H1 (cell line): Measurements from ENCODE around the gene CBLB. TPM values are rescaled to one million over a fixed set of nuclear protein-coding genes. Genes with fewer than 3 reads are reported as not detected.

Source experiments
- CTCF ChIA-PET: fragments of 300-600 bp; sonication (Branson Sonifier 250); formaldehyde crosslinking; loops from one replicate; lab custom pipeline; 2021; ENCODE audit not compliant: partially characterized antibody; lab: Charles Lee
- POLR2A ChIA-PET: fragments of 300-600 bp; sonication (Branson Sonifier 250); formaldehyde crosslinking; loops from one replicate; lab custom pipeline; 2021; ENCODE audit warnings: inconsistent platforms; ENCODE audit not compliant: partially characterized antibody; lab: Charles Lee
- DNase-seq, 2 experiments: peaks; one replicate each; pipeline versions ENCODE4 v3.0.0 to v3.0.0-alpha.2; 2010 to 2022; ENCODE audit warnings: low spot score in 2 of 2, low read depth in 1 of 2, mixed read lengths in 1 of 2
- FAIRE-seq: peaks from 2 replicates; lab custom pipeline; 2011; peaks lifted over from hg19 to GRCh38; lab: Jason Lieb, UNC
- H2AFZ ChIP-seq: 2 replicates; pipeline ENCODE4 v1.8.1; 2012; ENCODE audit warnings: low read length, inconsistent platforms
- H2AK5ac ChIP-seq: 2 replicates; pipeline ENCODE4 v1.6.1; 2013; ENCODE audit warnings: low read depth, low read length
- H2BK120ac ChIP-seq: replicated peaks from 2 replicates; pipeline ENCODE3; 2013; ENCODE audit warnings: low read depth, low read length, inconsistent platforms
- H2BK12ac ChIP-seq: 2 replicates; pipeline ENCODE4 v1.6.1; 2013; ENCODE audit warnings: low read depth, low read length
- H2BK15ac ChIP-seq: 2 replicates; pipeline ENCODE4 v1.6.1; 2013; ENCODE audit warnings: low read length
- H2BK20ac ChIP-seq: 2 replicates; pipeline ENCODE4 v1.6.1; 2013; ENCODE audit warnings: low read length
- H2BK5ac ChIP-seq: 2 replicates; pipeline ENCODE4 v1.6.1; 2013; ENCODE audit warnings: low read depth, low read length
- H3K14ac ChIP-seq: 2 replicates; pipeline ENCODE4 v1.6.1; 2013; ENCODE audit warnings: inconsistent platforms; ENCODE audit not compliant: insufficient read length
- H3K18ac ChIP-seq: 2 replicates; pipeline ENCODE4 v1.6.1; 2013; ENCODE audit warnings: low read length; ENCODE audit errors: extremely low read depth
- H3K23ac ChIP-seq: 2 replicates; pipeline ENCODE4 v1.6.1; 2013; ENCODE audit warnings: inconsistent platforms; ENCODE audit not compliant: insufficient read length
- H3K23me2 ChIP-seq: 2 replicates; pipeline ENCODE4 v1.6.1; 2013; ENCODE audit warnings: low read depth, low read length
- H3K27ac ChIP-seq: 2 replicates; pipeline ENCODE4 v1.6.1; 2011; ENCODE audit warnings: low read depth, low read length, inconsistent platforms
- H3K27me3 ChIP-seq, 4 experiments: replicated peaks in 1 of 4; 1 replicate in 1 of 4; 2 replicates in 3 of 4; pipeline versions ENCODE4 v1.6.1 to v1.8.1; 2011 to 2013; ENCODE audit warnings: low read length in 3 of 4, mild to moderate bottlenecking in 3 of 4, inconsistent platforms in 2 of 4, mixed read lengths in 2 of 4, moderate library complexity in 1 of 4; ENCODE audit not compliant: control insufficient read depth in 3 of 4, insufficient read depth in 3 of 4; ENCODE audit errors: extremely low read depth in 1 of 4
- H3K36me3 ChIP-seq, 4 experiments: 2 replicates each; pipeline versions ENCODE4 v1.6.1 to v1.8.1; 2011 to 2013; ENCODE audit warnings: mild to moderate bottlenecking in 4 of 4, low read length in 3 of 4, moderate library complexity in 2 of 4, control low read depth in 1 of 4, inconsistent platforms in 1 of 4; ENCODE audit not compliant: insufficient read depth in 4 of 4, control insufficient read depth in 2 of 4
- H3K4ac ChIP-seq: replicated peaks from 2 replicates; pipeline ENCODE3; 2013; ENCODE audit warnings: low read length, low read depth, mixed read lengths, inconsistent platforms; ENCODE audit not compliant: insufficient read length
- H3K4me1 ChIP-seq, 4 experiments: replicated peaks in 1 of 4; 1 replicate in 1 of 4; 2 replicates in 3 of 4; pipeline versions ENCODE4 v1.6.1 to v1.8.1; 2011 to 2013; ENCODE audit warnings: low read length in 3 of 4, inconsistent platforms in 2 of 4, mixed read lengths in 1 of 4; ENCODE audit not compliant: insufficient read depth in 4 of 4, control insufficient read depth in 3 of 4
- H3K4me2 ChIP-seq, 2 experiments: 2 replicates each; pipeline versions ENCODE4 v1.6.1 to v1.8.1; 2011 to 2013; ENCODE audit warnings: low read depth in 2 of 2, low read length in 2 of 2, control low read depth in 1 of 2, inconsistent platforms in 1 of 2, mild to moderate bottlenecking in 1 of 2; ENCODE audit not compliant: insufficient read depth in 1 of 2
- H3K4me3 ChIP-seq, 4 experiments: fragments of 200-600, 300-600 bp in 1 of 4; sonication (generic), shearing (Covaris generic), sonication (Bioruptor Twin) in 1 of 4; 2 replicates each; pipeline versions ENCODE4 v1.5.1 to v1.8.1; 2011 to 2016; ENCODE audit warnings: low read length in 4 of 4, low read depth in 3 of 4, control low read depth in 2 of 4, inconsistent platforms in 2 of 4, mild to moderate bottlenecking in 2 of 4, mixed read lengths in 1 of 4, moderate library complexity in 1 of 4; ENCODE audit not compliant: insufficient read depth in 2 of 4; ENCODE audit errors: extremely low read depth in 1 of 4
- H3K56ac ChIP-seq: replicated peaks from 2 replicates; pipeline ENCODE3; 2013; ENCODE audit warnings: low read depth, mild to moderate bottlenecking, mixed read lengths, low read length, inconsistent platforms; ENCODE audit not compliant: insufficient read length
- H3K79me1 ChIP-seq: 2 replicates; pipeline ENCODE4 v1.6.1; 2013; ENCODE audit warnings: low read depth, low read length, control low read depth
- H3K79me2 ChIP-seq, 2 experiments: 2 replicates each; pipeline versions ENCODE4 v1.6.1 to v1.8.1; 2012 to 2013; ENCODE audit warnings: low read length in 2 of 2, mild to moderate bottlenecking in 2 of 2, inconsistent platforms in 1 of 2; ENCODE audit not compliant: insufficient read depth in 2 of 2, control insufficient read depth in 1 of 2
- H3K9ac ChIP-seq, 4 experiments: replicated peaks in 1 of 4; 1 replicate in 1 of 4; 2 replicates in 3 of 4; pipeline versions ENCODE4 v1.6.1 to v1.8.1; 2011 to 2013; ENCODE audit warnings: low read depth in 3 of 4, low read length in 3 of 4, control low read depth in 2 of 4, mild to moderate bottlenecking in 2 of 4, moderate library complexity in 2 of 4, inconsistent platforms in 1 of 4; ENCODE audit errors: extremely low read depth in 1 of 4
- H3K9me3 ChIP-seq, 2 experiments: 2 replicates each; pipeline versions ENCODE4 v1.6.1 to v1.8.1; 2012 to 2013; ENCODE audit warnings: mild to moderate bottlenecking in 2 of 2, moderate library complexity in 2 of 2, control low read depth in 1 of 2, inconsistent platforms in 1 of 2, low read depth in 1 of 2, low read length in 1 of 2, mixed read lengths in 1 of 2; ENCODE audit not compliant: insufficient read depth in 2 of 2
- H4K20me1 ChIP-seq, 2 experiments: replicated peaks in 1 of 2; 2 replicates each; pipeline versions ENCODE3 to v1.8.1; 2011 to 2013; ENCODE audit warnings: inconsistent platforms in 2 of 2, low read length in 2 of 2, mild to moderate bottlenecking in 1 of 2; ENCODE audit not compliant: insufficient read depth in 2 of 2, control insufficient read depth in 1 of 2
- H4K5ac ChIP-seq: 2 replicates; pipeline ENCODE4 v1.6.1; 2013; ENCODE audit warnings: low read length, low read depth, mixed read lengths, inconsistent platforms; ENCODE audit not compliant: insufficient read length
- H4K8ac ChIP-seq: 2 replicates; pipeline ENCODE4 v1.8.0; 2013; ENCODE audit warnings: mild to moderate bottlenecking, moderate library complexity, low read length, inconsistent platforms; ENCODE audit not compliant: insufficient read depth; ENCODE audit errors: extremely low read depth
- H4K91ac ChIP-seq: replicated peaks from 2 replicates; pipeline ENCODE3; 2013; ENCODE audit warnings: low read length, mixed read lengths, inconsistent platforms; ENCODE audit not compliant: insufficient read length
- POU5F1 ChIP-seq: IDR thresholded peaks from 2 replicates; pipeline ENCODE4 v1.6.1; 2011; ENCODE audit warnings: low read depth, mild to moderate bottlenecking, low read length, moderate library complexity
- RBBP5 ChIP-seq: IDR thresholded peaks from 2 replicates; pipeline ENCODE4 v1.7.1; 2012; ENCODE audit warnings: low read depth, mild to moderate bottlenecking, inconsistent platforms, low read length, moderate library complexity, borderline replicate concordance
- RXRA ChIP-seq: IDR thresholded peaks from 2 replicates; pipeline ENCODE4 v1.6.1; 2011; ENCODE audit warnings: low read depth, mild to moderate bottlenecking, low read length, moderate library complexity; ENCODE audit not compliant: insufficient read depth
- TEAD4 ChIP-seq: IDR thresholded peaks from 2 replicates; pipeline ENCODE4 v1.6.1; 2012; ENCODE audit warnings: low read depth, low read length, inconsistent platforms, mixed read lengths
- WGBS, 2 experiments: shearing (Covaris generic) in 1 of 2; methylation state at CpG; one replicate each; pipeline versions ENCODE4 v1.1.6 to v1.1.7; 2013 to 2015; ENCODE audit warnings: low lambda C conversion rate in 2 of 2, mixed read lengths in 2 of 2, inconsistent platforms in 1 of 2, low coverage in 1 of 2, missing lambda C conversion rate in 1 of 2; ENCODE audit not compliant: insufficient replicate concordance in 2 of 2, insufficient coverage in 1 of 2, insufficient read length in 1 of 2; ENCODE audit errors: extremely low coverage in 1 of 2, missing lambda C conversion rate in 1 of 2; 5-methylcytosine and 5-hydroxymethylcytosine counted together
- polyA plus RNA-seq, 7 experiments: library from polyadenylated mRNA; depleted of rRNA in 3 of 7; stranded (reverse) in 5 of 7; unstranded in 2 of 7; fragments of >200 nt in 5 of 7; fragments of 200-250 nt in 2 of 7; gene quantifications; 1 replicate in 5 of 7; 2 replicates in 1 of 7; 4 replicates in 1 of 7; pipeline versions ENCODE4 v1.2.1 to v1.2.3, GENCODE V29; 2011 to 2013; ENCODE audit warnings: missing spikeins in 2 of 7, mixed read lengths in 2 of 7
- total RNA-seq: library from RNA; stranded (reverse); fragmentation: NEBNext Ultra II Directional; extraction: Animal tissue kit (Norgen Biotek cat#: 25700); gene quantifications from 2 replicates; pipeline ENCODE4 v1.2.1, GENCODE V29; 2021

CBLB gene
- total and polyA plus RNA-seq, 2 of the 8 experiments (the other 6 are each of a cell fraction or from before 2014, with no cell fraction given), result 14.5 to 26.0 TPM

DNA sequence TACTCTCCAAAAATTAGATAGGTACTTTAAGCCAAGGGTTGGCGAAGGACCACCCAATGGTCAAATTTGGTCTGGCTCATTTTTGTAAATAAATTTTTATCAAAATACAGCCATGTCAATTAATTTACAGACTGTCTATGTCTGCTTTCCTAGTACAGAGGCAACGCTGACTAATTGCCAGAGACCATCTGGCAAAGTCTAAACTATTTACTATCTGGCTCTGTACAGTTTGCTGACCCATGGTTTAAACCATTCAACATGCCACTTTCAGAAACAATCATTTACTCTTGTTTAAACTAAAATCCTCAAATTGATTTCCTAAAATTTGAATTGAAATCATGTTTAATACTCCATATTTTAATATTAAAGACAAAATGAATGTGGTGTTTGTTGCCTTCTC lies 25.9 kb downstream of the CBLB start:
- Histone ChIP-seq H3K4me1 (no peaks in the 10 kb centered on the region; a peak in 1 of 7 replicates), H4K5ac (no peak overlapping the region), H3K23me2 (no peaks in the 10 kb centered on the region; the same call in 1 of the 2 replicates), H3K27me3 (no peaks in the 10 kb centered on the region), H2BK120ac (no peak overlapping the region), H4K91ac (no peak overlapping the region), H2AFZ (no peak overlapping the region), H3K79me2 (no peaks in the 10 kb centered on the region), H2AK5ac (no peak overlapping the region), H3K4me2 (no peak overlapping the region), H3K23ac (no peak overlapping the region), H3K79me1 (no peaks in the 10 kb centered on the region; the same call in 1 of the 2 replicates), H3K4ac (no peak overlapping the region), H4K20me1 (no peaks in the 10 kb centered on the region), H4K8ac (no peak overlapping the region), H2BK15ac (no peak overlapping the region), H2BK20ac (no peak overlapping the region), H2BK12ac (no peak overlapping the region), H3K4me3 (no peak overlapping the region), H3K18ac (no peak overlapping the region), H3K56ac (no peak overlapping the region), H3K14ac (no peak overlapping the region), H2BK5ac (no peak overlapping the region), H3K9me3 (no peaks in the 10 kb centered on the region), H3K9ac (no peak overlapping the region), H3K36me3 (no peaks in the 10 kb centered on the region; a peak in 1 of 8 replicates), H3K27ac (no peak overlapping the region)
- FAIRE-seq (no peak), DNase-seq (no peak)
- ChIA-PET POLR2A (no interaction called here), CTCF (no interaction called here)
- TF ChIP-seq POU5F1 (no peak), RXRA (no peak), RBBP5 (no peak), TEAD4 (no peak)
- WGBS, 2 experiments, result 91% methylated on average over 2 of the region's 2 CpGs; no CpG with 5 or more reads in 1 of the 2 experiments
